BLaER1 (cell line): ENCODE results near the gene SLC1A4.
A peak's percentile ranks its signal among the peaks of the same experiment; 100 is the strongest.
"Not testable (repeated sequence)": the region's sequence is repeated elsewhere in the genome, so short reads cannot be mapped to it uniquely, and the experiment has no call there.

Source experiments
- H3K27ac ChIP-seq: shearing (Covaris generic); formaldehyde crosslinking; 2 replicates; pipeline ENCODE4 v1.8.1; 2022
- H3K27me3 ChIP-seq: shearing (Covaris generic); formaldehyde crosslinking; 2 replicates; pipeline ENCODE4 v1.8.1; 2022
- H3K36me3 ChIP-seq: shearing (Covaris generic); formaldehyde crosslinking; 2 replicates; pipeline ENCODE4 v1.8.1; 2022
- H3K4me1 ChIP-seq: shearing (Covaris generic); formaldehyde crosslinking; 2 replicates; pipeline ENCODE4 v1.8.1; 2022
- H3K4me2 ChIP-seq: shearing (Covaris generic); formaldehyde crosslinking; 2 replicates; pipeline ENCODE4 v1.8.1; 2022
- H3K4me3 ChIP-seq: shearing (Covaris generic); formaldehyde crosslinking; 2 replicates; pipeline ENCODE4 v1.8.1; 2022
- H3K9ac ChIP-seq: shearing (Covaris generic); formaldehyde crosslinking; 2 replicates; pipeline ENCODE4 v1.8.1; 2022
- H3K9me3 ChIP-seq: shearing (Covaris generic); formaldehyde crosslinking; 2 replicates; pipeline ENCODE4 v1.8.1; 2022
- H4K20me1 ChIP-seq: shearing (Covaris generic); formaldehyde crosslinking; 2 replicates; pipeline ENCODE4 v1.8.1; 2022
- Cebpa-rat ChIP-seq: shearing (Covaris generic); IDR thresholded peaks from 2 replicates; pipeline ENCODE4 v1.8.1; 2022

SLC1A4 gene

DNA sequence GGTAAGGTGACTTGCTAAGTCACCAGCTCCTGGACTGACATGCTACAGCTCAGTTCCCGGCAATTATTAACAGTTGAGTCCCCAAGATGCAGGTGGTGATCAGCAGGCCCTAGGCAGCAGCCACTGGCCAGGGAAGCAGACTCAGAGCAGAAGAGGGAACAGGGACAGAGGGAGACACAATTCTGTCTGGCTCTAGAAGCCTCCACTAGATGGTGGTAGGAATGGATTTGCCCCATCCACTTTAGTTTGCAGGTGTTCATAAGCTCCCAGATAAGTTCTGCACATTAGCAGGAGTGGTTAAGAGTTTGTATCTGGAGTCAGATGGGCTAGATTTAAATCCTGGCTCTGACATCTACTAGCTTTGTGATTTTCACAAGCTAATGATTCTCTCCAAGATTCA is 25.5 kb upstream of the SLC1A4 start:
- H3K9me3 ChIP-seq, result no peaks in the 10 kb centered on the region
- H3K36me3 ChIP-seq, result no peaks in the 10 kb centered on the region
- H3K27ac ChIP-seq, result no peak overlapping the region
- no peaks in the 10 kb centered on the region for H3K27me3 ChIP-seq
- no peak overlapping the region for H3K4me3 ChIP-seq
- no peaks in the 10 kb centered on the region for H3K4me1 ChIP-seq
- no peak overlapping the region for H3K4me2 ChIP-seq
- no peaks in the 10 kb centered on the region for H4K20me1 ChIP-seq
- no peak overlapping the region for H3K9ac ChIP-seq
- no peak for TF ChIP-seq Cebpa-rat

DNA sequence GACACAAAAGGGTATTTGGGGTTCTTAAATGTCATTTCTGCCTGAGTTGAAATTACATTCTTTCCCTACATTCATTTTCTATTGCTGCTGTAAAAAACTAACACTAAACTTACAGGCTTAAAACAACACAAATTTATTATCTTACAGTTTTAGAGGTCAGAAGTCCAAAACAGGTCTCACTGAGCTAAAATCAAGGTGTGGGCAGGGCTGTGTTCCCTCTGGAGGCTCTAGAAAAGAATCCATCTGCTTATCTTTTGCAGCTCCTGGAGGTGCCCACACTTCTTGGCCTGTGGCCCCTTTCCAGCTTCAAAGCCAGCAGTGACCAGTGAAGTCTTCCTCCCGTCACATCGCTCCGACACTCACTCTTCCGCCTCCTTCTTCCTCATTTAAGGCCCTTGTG is 23.2 kb upstream of the SLC1A4 start:
- Histone ChIP-seq H3K27me3 (no peaks in the 10 kb centered on the region), H3K4me3 (no peak overlapping the region), H3K9me3 (no peaks in the 10 kb centered on the region), H3K4me2 (no peak overlapping the region), H4K20me1 (no peaks in the 10 kb centered on the region), H3K9ac (no peak overlapping the region), H3K36me3 (no peaks in the 10 kb centered on the region), H3K4me1 (no peaks in the 10 kb centered on the region), H3K27ac (no peak overlapping the region)
- no peak for TF ChIP-seq Cebpa-rat

DNA sequence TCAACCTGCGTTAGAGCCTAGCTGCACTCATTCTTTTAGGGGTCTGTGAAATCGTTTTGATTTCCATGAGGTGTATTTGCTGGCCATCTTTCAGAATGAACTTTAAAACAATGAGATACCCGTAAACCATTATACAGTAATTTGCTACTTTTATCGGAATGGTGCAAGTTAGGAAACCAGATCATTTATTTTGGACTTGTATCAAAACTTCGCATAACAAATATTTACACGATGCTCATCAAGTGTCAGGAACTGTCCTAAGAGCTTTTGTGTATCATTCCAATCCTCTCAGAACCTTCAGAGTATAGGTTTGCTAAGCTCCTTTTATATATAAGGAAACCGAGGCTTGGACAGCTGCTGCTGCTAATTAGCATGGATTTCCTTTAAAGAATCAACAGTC is 22.4 kb upstream of the SLC1A4 start:
- H3K27me3 ChIP-seq, result no peaks in the 10 kb centered on the region
- H3K4me1 ChIP-seq, result no peaks in the 10 kb centered on the region
- H3K9ac ChIP-seq, result no peak overlapping the region
- no peak overlapping the region for H3K27ac ChIP-seq
- H3K4me3 ChIP-seq, result no peak overlapping the region
- H3K36me3 ChIP-seq, result no peaks in the 10 kb centered on the region
- no peak overlapping the region for H3K4me2 ChIP-seq
- no peaks in the 10 kb centered on the region for H4K20me1 ChIP-seq
- no peaks in the 10 kb centered on the region for H3K9me3 ChIP-seq
- TF ChIP-seq Cebpa-rat, result no peak

GRCh38 chr2:64967601-64968000 is 21.6 kb upstream of the SLC1A4 start:
- Histone ChIP-seq H3K4me3 (no peak overlapping the region), H3K27me3 (no peaks in the 10 kb centered on the region), H3K9me3 (no peaks in the 10 kb centered on the region), H3K4me2 (no peak overlapping the region), H4K20me1 (no peaks in the 10 kb centered on the region), H3K9ac (no peak overlapping the region), H3K27ac (no peak overlapping the region), H3K36me3 (no peaks in the 10 kb centered on the region), H3K4me1 (no peaks in the 10 kb centered on the region)
- no peak for TF ChIP-seq Cebpa-rat

DNA sequence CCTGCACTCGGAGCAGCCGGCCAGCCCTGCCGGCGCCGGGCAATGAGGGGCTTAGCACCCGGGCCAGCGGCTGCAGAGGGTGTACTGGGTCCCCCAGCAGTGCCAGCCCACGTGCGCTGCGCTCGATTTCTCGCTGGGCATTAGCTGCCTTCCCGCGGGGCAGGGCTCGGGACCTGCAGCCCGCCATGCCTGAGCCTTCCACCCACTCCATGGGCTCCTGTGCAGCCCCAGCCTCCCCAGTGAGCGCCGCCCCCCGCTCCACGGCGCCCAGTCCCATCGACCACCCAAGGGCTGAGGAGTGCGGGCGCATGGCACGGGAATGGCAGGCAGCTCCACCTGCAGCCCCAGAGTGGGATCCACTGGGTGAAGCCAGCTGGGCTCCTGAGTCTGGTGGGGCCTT is 20.1 kb upstream of the SLC1A4 start:
- H4K20me1 ChIP-seq, H3K27me3 ChIP-seq, H3K4me2 ChIP-seq, H3K4me3 ChIP-seq, H3K4me1 ChIP-seq, H3K9me3 ChIP-seq, H3K36me3 ChIP-seq, H3K9ac ChIP-seq, H3K27ac ChIP-seq: not testable (repeated sequence)

- no peak overlapping the region for H3K27ac ChIP-seq
- H3K4me2 ChIP-seq, result no peak overlapping the region
- H3K36me3 ChIP-seq, result no peaks in the 10 kb centered on the region
- no peaks in the 10 kb centered on the region for H3K9me3 ChIP-seq
- H3K9ac ChIP-seq, result no peak overlapping the region
- H3K4me3 ChIP-seq, result no peak overlapping the region
- no peaks in the 10 kb centered on the region for H3K27me3 ChIP-seq
- no peak for TF ChIP-seq Cebpa-rat
- H4K20me1 ChIP-seq, result no peaks in the 10 kb centered on the region
- H3K4me1 ChIP-seq, result no peaks in the 10 kb centered on the region
Measured at GRCh38 chr2:64970495-64970894, 18.7 kb upstream of the SLC1A4 start.

- Histone ChIP-seq H3K9ac (no peak overlapping the region), H3K4me3 (no peak overlapping the region), H3K27ac (no peak overlapping the region), H3K27me3 (no peaks in the 10 kb centered on the region), H3K36me3 (no peaks in the 10 kb centered on the region), H3K4me2 (no peak overlapping the region), H4K20me1 (no peaks in the 10 kb centered on the region), H3K4me1 (no peaks in the 10 kb centered on the region), H3K9me3 (no peaks in the 10 kb centered on the region)
- no peak for TF ChIP-seq Cebpa-rat
Measured at GRCh38 chr2:64972426-64972825, 16.8 kb upstream of the SLC1A4 start.

- no peak overlapping the region for H3K4me2 ChIP-seq
- H3K9ac ChIP-seq, result no peak overlapping the region
- H3K9me3 ChIP-seq, result no peaks in the 10 kb centered on the region
- H3K27me3 ChIP-seq, result no peaks in the 10 kb centered on the region
- H3K36me3 ChIP-seq, result no peaks in the 10 kb centered on the region
- TF ChIP-seq Cebpa-rat, result no peak
- no peak overlapping the region for H3K4me3 ChIP-seq
- no peak overlapping the region for H3K27ac ChIP-seq
- H4K20me1 ChIP-seq, result no peaks in the 10 kb centered on the region
- H3K4me1 ChIP-seq, result no peaks in the 10 kb centered on the region
Measured at GRCh38 chr2:64972876-64973275, 16.3 kb upstream of the SLC1A4 start.

DNA sequence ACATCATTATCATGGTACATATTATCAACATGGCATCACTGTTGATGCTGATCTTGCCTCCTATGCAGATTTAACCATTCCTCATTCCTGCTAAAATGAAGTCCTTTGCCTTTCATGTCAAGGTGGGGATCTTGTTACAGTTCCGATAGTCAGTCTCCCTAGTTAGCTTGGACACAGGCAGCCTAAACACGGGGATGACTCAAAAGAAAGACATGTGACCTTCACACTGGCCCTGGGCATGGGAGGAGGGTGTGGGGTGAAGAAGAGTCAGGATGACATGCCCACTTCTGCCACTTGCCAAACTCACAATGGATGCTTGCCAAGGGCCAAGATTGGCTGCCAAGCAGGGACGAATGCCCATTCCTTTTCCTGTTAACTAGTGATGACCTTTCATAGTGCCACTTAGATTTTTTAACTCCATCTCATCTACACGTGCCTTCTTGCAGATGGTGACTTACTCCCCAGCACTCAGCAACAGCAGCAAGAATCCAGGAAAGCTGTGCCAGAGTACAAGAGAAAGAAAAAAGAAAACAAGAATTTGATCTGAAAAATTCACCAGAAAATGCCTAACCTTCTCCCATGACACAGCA is 13.9 kb upstream of the SLC1A4 start:
- H3K9me3 ChIP-seq, result no peaks in the 10 kb centered on the region
- H4K20me1 ChIP-seq, result no peaks in the 10 kb centered on the region
- no peak overlapping the region for H3K4me2 ChIP-seq
- no peak overlapping the region for H3K27ac ChIP-seq
- no peak overlapping the region for H3K9ac ChIP-seq
- no peak overlapping the region for H3K4me3 ChIP-seq
- no peaks in the 10 kb centered on the region for H3K36me3 ChIP-seq
- TF ChIP-seq Cebpa-rat, result no peak
- peaks cover 14% of the 10 kb centered on the region for H3K4me1 ChIP-seq
- no peaks in the 10 kb centered on the region for H3K27me3 ChIP-seq

DNA sequence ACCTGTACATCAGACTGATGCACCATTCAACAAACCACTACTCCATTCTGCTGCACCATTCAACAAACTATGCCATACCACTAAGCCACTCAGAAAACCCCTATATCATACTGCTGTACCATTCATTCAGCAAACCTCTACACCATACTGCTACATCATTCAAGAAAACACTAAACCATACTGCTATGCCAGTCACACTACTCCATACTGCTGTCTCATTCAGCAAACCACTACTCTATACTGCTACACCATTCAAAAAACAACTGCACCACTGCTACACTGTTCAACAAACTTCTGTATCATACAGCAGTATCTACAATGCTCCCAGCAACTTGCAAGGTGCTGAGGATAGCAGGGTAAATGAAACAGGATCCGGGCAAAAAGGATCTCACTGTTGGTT is 12.9 kb upstream of the SLC1A4 start:
- Histone ChIP-seq H3K27ac (no peak overlapping the region), H3K4me2 (no peak overlapping the region), H3K4me3 (no peak overlapping the region), H3K9me3 (no peaks in the 10 kb centered on the region), H3K4me1 (peaks cover 17% of the 10 kb centered on the region), H4K20me1 (no peaks in the 10 kb centered on the region), H3K36me3 (no peaks in the 10 kb centered on the region), H3K27me3 (no peaks in the 10 kb centered on the region), H3K9ac (no peak overlapping the region)
- no peak for TF ChIP-seq Cebpa-rat

DNA sequence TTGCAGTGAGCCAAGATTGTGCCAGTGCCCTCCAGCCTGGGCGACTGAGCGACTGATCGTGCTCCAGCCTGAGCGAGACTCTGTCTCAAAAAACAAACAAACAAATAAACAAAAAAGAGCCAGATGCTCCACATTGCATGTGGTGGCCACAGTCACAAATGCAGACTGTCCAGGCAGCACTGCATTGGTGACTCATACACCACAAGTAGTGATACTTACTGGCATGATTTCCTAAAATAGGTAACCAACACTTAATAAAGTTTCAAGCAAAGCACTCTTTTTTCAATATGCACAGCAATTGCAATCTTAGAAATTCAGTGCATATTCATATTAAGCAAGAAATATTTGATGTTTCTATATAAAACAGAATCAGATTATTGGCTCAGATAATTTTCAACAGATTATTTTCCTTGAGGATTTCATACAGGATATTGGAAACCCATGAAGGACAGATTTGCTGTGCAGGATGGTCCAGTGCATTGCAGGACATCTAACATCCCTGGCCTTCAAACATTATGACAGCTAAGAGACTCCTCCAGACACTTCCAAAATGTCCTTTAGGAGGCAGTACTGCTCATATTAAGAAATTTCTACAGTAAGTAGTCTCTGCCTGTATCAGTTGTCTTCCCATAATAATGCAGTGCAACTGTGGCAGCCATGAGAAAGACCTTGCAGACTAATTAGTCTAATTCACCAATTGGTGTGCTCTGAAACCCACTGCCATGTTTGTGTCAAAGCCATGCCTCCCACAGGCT is 10.5 kb upstream of the SLC1A4 start:
- Histone ChIP-seq H3K9me3 (no peaks in the 10 kb centered on the region), H3K4me1 (peaks cover 17% of the 10 kb centered on the region), H3K4me3 (no peak overlapping the region), H4K20me1 (no peaks in the 10 kb centered on the region), H3K4me2 (peak overlapping the region; percentile 56; the same call in 1 of the 2 replicates), H3K27me3 (no peaks in the 10 kb centered on the region), H3K27ac (no peak overlapping the region), H3K9ac (no peak overlapping the region), H3K36me3 (no peaks in the 10 kb centered on the region)
- no peak for TF ChIP-seq Cebpa-rat
